Loucy (cell line): ENCODE results near the gene SH3TC2.

Experiments
- H2AFZ ChIP-seq: fragments of 200-600 bp; sonication (generic); 2 replicates; pipeline ENCODE4 v1.6.0; 2016; ENCODE audit warnings: antibody characterized with exemption, mild to moderate bottlenecking, low read length, moderate library complexity
- H3F3A ChIP-seq: fragments of 200-600 bp; 2 replicates; pipeline ENCODE4 v1.6.0; 2016; ENCODE audit warnings: antibody characterized with exemption, low read depth, mild to moderate bottlenecking
- H3K27me3 ChIP-seq: fragments of 200-600 bp; sonication (generic); 2 replicates; pipeline ENCODE4 v1.6.1; 2014; ENCODE audit warnings: low read length, mild to moderate bottlenecking; ENCODE audit not compliant: insufficient read depth, poor library complexity, severe bottlenecking
- H3K36me3 ChIP-seq: fragments of 200-600 bp; sonication (generic); 2 replicates; pipeline ENCODE4 v1.6.1; 2016; ENCODE audit warnings: low read length; ENCODE audit not compliant: insufficient read depth
- H3K4me1 ChIP-seq: fragments of 200-600 bp; sonication (generic); 2 replicates; pipeline ENCODE4 v1.5.1; 2014; ENCODE audit warnings: low read length, mild to moderate bottlenecking; ENCODE audit not compliant: insufficient read depth, poor library complexity, severe bottlenecking
- H3K4me2 ChIP-seq: fragments of 200-600 bp; sonication (generic); 2 replicates; pipeline ENCODE4 v1.6.0; 2014; ENCODE audit warnings: antibody characterized with exemption, low read length, low read depth, mild to moderate bottlenecking; ENCODE audit not compliant: poor library complexity, severe bottlenecking
- H3K4me3 ChIP-seq: fragments of 200-600 bp; sonication (generic); 2 replicates; pipeline ENCODE4 v1.5.1; 2014; ENCODE audit warnings: low read length, mild to moderate bottlenecking, mixed read lengths; ENCODE audit not compliant: poor library complexity, severe bottlenecking
- H3K79me2 ChIP-seq: fragments of 200-600 bp; sonication (generic); 2 replicates; pipeline ENCODE4 v1.6.1; 2014; ENCODE audit warnings: low read length; ENCODE audit not compliant: insufficient read depth
- H3K9ac ChIP-seq: fragments of 200-600 bp; sonication (generic); 2 replicates; pipeline ENCODE4 v1.6.0; 2014; ENCODE audit warnings: mild to moderate bottlenecking, low read depth, low read length, moderate library complexity; ENCODE audit not compliant: poor library complexity, severe bottlenecking
- H3K9me2 ChIP-seq: fragments of 200-600 bp; sonication (generic); replicated peaks from 2 replicates; pipeline ENCODE4 v1.6.1; 2016; ENCODE audit warnings: low read depth, low read length, mixed read lengths
- H3K9me3 ChIP-seq: fragments of 200-600 bp; sonication (generic); 2 replicates; pipeline ENCODE4 v1.6.1; 2014; ENCODE audit warnings: mild to moderate bottlenecking, antibody characterized with exemption, low read length, low read depth; ENCODE audit not compliant: insufficient read depth
- H4K20me1 ChIP-seq: fragments of 200-600 bp; sonication (generic); 2 replicates; pipeline ENCODE4 v1.6.0; 2014; ENCODE audit warnings: antibody characterized with exemption, low read length, mild to moderate bottlenecking; ENCODE audit not compliant: insufficient read depth, poor library complexity, severe bottlenecking
- EZH2phosphoT487 ChIP-seq: fragments of 200-600 bp; IDR thresholded peaks from 2 replicates; pipeline ENCODE4 v1.6.1; 2018; ENCODE audit warnings: antibody characterized with exemption, mild to moderate bottlenecking, moderate library complexity, borderline replicate concordance
- TF ChIP-seq, protein P1 (sequence below): fragments of 200-600 bp; sonication (generic); conservative IDR thresholded peaks from 2 replicates; pipeline ENCODE4 v1.5.1; 2014; ENCODE audit warnings: mild to moderate bottlenecking, antibody characterized with exemption, low read length

The SH3TC2 gene

DNA sequence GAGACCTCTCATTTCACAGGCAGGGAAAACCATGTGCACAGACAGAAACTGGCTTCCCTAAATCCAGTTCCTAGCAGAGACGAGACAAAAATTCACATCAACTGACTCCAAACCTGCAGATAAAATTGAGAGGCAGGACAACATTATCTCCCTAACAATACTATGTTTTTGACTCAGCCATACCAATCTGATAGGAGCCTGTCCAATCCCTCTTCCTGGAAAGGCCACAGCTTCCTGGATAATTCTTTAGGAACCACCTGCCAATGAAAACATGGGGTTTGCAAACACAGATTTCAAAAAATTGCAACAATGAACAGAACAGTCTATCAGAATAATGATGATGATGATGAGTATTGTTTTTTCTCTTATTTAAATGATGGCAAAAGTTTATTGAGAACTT is 22.4 kb downstream of the SH3TC2 start:
- Histone ChIP-seq H3K9me2 (no peaks in the 10 kb centered on the region), H3K79me2 (no peaks in the 10 kb centered on the region), H3K9me3 (no peaks in the 10 kb centered on the region), H3K9ac (no peak overlapping the region), H3K4me2 (no peak overlapping the region), H3K4me1 (peaks cover 36% of the 10 kb centered on the region), H2AFZ (no peak overlapping the region), H4K20me1 (no peaks in the 10 kb centered on the region), H3K27me3 (no peaks in the 10 kb centered on the region), H3K4me3 (no peak overlapping the region), H3F3A (no peaks in the 10 kb centered on the region), H3K36me3 (no peaks in the 10 kb centered on the region)
- no peak for TF ChIP-seq EZH2phosphoT487
- TF ChIP-seq, protein P1, sequence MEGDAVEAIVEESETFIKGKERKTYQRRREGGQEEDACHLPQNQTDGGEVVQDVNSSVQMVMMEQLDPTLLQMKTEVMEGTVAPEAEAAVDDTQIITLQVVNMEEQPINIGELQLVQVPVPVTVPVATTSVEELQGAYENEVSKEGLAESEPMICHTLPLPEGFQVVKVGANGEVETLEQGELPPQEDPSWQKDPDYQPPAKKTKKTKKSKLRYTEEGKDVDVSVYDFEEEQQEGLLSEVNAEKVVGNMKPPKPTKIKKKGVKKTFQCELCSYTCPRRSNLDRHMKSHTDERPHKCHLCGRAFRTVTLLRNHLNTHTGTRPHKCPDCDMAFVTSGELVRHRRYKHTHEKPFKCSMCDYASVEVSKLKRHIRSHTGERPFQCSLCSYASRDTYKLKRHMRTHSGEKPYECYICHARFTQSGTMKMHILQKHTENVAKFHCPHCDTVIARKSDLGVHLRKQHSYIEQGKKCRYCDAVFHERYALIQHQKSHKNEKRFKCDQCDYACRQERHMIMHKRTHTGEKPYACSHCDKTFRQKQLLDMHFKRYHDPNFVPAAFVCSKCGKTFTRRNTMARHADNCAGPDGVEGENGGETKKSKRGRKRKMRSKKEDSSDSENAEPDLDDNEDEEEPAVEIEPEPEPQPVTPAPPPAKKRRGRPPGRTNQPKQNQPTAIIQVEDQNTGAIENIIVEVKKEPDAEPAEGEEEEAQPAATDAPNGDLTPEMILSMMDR, result no peak

DNA sequence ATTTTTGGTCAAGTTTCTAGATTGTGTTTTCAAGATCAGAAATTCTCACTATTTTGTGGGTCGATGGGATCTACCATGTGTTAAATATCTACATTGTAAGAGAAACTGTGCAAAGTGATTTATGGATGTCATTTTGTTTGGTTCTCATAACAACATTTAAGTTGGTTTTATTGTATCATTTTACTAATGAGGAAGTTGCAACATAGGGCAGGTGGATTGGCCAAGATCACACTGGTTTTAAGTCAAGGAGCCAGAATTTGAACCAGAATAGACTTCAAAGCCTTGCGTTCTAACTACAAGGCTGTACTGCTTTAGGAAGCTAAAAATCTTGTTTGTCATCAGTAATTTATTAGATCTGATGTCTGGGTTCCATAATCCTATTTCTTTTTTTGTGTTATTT is 23.4 kb downstream of the SH3TC2 start:
- Histone ChIP-seq H3K9ac (no peak overlapping the region), H3K79me2 (no peaks in the 10 kb centered on the region), H2AFZ (no peak overlapping the region), H3K9me3 (no peaks in the 10 kb centered on the region), H3K4me1 (peaks cover 36% of the 10 kb centered on the region), H3F3A (no peaks in the 10 kb centered on the region), H3K9me2 (no peaks in the 10 kb centered on the region), H3K4me2 (no peak overlapping the region), H3K4me3 (no peak overlapping the region), H3K36me3 (no peaks in the 10 kb centered on the region), H4K20me1 (no peaks in the 10 kb centered on the region), H3K27me3 (no peaks in the 10 kb centered on the region)
- TF ChIP-seq EZH2phosphoT487, result no peak
- TF ChIP-seq, protein P1, result no peak

DNA sequence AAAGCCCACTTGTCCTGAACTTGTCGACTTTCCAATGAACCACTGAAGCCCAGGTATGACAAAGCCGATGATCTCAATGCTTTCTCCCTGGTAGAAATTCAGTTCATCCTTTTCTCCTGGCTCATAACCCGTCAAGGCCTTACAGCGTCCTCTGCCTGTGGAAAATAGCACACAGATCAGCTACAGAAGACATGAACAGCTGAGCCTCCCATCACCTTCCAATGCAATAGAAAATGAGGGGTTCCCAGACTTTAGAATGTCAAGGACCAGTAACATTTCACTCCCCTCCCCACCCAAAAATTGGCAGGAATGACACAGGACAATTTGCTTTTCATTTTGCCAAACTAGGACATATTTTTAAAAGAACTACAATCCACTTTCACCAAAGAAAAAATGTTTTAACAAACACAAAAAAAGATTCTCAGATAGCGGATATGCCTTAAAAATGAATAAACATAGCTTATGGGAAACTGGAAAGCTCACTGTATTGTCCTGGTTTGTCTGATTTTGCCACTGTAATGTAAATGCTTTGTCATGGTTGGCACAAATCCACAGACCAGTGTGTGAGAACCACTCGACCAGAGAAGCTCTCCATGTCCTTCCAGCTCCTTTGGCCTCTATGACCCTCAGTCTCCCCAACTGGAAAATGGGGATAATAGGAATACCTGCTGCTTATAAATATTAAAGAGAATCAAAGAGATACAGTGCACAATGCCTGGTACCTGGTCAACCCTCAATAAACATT is 24.4 kb downstream of the SH3TC2 start:
- H3K36me3 ChIP-seq, result no peaks in the 10 kb centered on the region
- H3K79me2 ChIP-seq, result no peaks in the 10 kb centered on the region
- H3K4me2 ChIP-seq, result peak overlapping the region; percentile 58
- peaks cover 36% of the 10 kb centered on the region for H3K4me1 ChIP-seq
- no peaks in the 10 kb centered on the region for H3K9me2 ChIP-seq
- no peaks in the 10 kb centered on the region for H3F3A ChIP-seq
- TF ChIP-seq EZH2phosphoT487, result no peak
- TF ChIP-seq, protein P1, result peak; percentile 19; the same call in 1 of the 2 replicates
- no peaks in the 10 kb centered on the region for H4K20me1 ChIP-seq
- H2AFZ ChIP-seq, result no peak overlapping the region
- H3K27me3 ChIP-seq, result no peaks in the 10 kb centered on the region
- H3K9me3 ChIP-seq, result no peaks in the 10 kb centered on the region
- H3K4me3 ChIP-seq, result no peak overlapping the region
- H3K9ac ChIP-seq, result no peak overlapping the region
